Suppressor macrophage treated with lipopolysaccharide for 1 hour (primary cell): ENCODE results near the gene TMEM219.
"Not testable (repeated sequence)": the region's sequence is repeated elsewhere in the genome, so short reads cannot be mapped to it uniquely, and the experiment has no call there.

Source experiments
- DNase-seq, 3 donors: peaks; one replicate each; pipeline ENCODE4 v3.0.0-alpha.2; 2020 to 2022

TMEM219 gene

DNA sequence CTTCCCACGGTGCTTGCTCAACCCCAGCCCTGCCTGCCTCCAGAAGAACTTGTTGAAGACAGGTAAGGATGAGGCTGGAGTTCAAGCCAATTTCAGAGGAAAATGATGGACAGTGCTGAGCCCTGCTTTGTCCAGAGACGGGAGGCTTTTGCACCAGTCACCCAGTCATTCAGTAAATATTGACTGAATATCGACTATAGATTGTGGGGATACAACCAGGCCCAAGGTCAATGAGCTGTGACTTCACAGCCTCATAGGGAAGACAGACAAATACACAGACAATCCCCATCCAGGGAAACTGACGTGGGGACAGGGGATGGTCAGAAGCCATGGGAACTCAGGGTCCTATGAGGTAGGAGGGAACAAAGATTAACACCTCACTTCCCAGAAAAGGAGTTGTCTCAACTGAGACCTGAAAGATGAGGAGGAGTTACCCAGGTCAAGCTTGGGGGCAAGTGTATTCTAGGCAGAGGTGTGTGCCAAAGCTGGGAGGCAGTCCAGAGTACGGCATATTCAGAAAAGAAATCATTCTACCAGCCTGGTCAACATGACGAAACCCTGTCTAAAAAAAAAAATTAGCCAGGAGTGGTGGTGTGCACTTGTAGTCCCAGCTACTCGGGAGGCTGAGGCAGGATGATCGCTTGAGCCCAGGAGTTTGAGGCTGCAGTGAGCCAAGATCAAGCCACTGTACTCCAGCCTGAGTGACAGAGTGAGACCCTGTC is 54.8 kb downstream of the TMEM219 start:
- DNase-seq: no peak

DNA sequence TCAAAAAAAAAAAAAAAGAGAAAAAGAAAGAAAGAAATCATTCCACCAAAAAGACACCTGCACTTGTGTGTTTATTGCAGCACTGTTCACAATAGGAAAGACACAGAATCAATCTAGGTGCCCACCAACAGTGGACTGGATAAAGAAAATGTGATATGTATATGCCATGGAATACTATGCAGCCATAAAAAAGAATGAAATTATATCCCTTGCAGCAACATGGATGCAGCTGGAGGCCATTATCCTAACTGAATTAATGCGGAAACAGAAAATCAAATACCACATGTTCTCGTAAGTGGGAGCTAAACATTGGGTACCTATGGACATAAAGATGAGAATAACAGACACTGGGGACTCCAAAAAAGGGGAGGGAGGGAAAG is 55.4 kb downstream of the TMEM219 start:
- DNase-seq: no peak

DNA sequence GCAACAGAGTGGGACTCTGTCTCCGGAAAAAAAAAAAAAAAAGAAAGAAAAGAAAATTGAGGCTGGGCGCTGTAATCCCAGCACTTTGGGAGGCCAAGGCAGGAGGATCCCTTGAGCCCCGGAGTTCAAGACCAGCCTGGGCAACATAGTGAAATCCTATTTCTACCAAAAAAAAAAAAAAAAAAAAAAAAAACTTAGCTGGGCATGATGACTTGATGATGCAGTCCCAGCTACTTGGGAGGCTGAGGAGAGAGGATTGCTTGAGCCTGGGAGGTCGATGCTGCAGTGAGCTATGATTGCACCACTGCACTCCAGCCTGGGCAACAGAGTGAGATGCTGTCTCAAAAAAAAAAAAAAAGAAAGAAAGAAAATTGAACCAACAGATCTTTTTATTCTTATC is 56.1 kb downstream of the TMEM219 start:
- DNase-seq: not testable (repeated sequence)

DNA sequence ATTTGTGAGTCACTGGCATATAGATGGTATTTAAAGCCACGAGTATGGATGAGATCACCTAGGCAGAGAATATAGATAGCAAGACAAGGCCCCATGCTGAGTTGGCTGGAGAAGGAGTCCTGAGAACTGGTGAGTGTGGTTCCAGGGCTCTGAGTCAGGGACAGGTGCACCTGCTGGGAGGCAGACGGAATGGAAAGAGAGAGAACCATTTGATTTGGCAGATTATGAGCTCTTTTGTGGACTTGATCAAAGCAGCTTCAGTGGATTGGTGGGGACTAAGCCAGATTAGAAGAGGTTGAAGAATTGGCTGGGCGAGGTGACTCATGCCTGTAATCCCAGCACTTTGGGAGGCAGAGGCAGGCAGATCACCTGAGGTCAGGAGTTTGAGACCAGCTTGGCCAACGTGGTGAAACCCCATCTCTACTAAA is 56.9 kb downstream of the TMEM219 start:
- DNase-seq: no peak
